Fibroblast of lung (primary cell): ENCODE results near the gene GNB5. TPM values are rescaled to one million over a fixed set of nuclear protein-coding genes. Genes with fewer than 3 reads are reported as not detected.
"Not testable (repeated sequence)": the region's sequence is repeated elsewhere in the genome, so short reads cannot be mapped to it uniquely, and the experiment has no call there.

Source experiments
- DNase-seq, 2 donors: peaks; one replicate each; pipeline versions ENCODE4 v3.0.0 to v3.0.0-alpha.2; 2010; ENCODE audit warnings: low read depth in 2 of 2
- H2AFZ ChIP-seq: 2 replicates; pipeline ENCODE4 v1.5.1; 2012; ENCODE audit warnings: low read length, control low read depth, inconsistent platforms
- H3K27ac ChIP-seq: 2 replicates; pipeline ENCODE4 v1.5.1; 2011; ENCODE audit warnings: low read length, control low read depth; ENCODE audit not compliant: insufficient read depth
- H3K27me3 ChIP-seq: 2 replicates; pipeline ENCODE4 v1.5.1; 2011; ENCODE audit warnings: mild to moderate bottlenecking, low read length; ENCODE audit not compliant: control insufficient read depth, insufficient read depth
- H3K36me3 ChIP-seq: 2 replicates; pipeline ENCODE4 v1.5.1; 2011; ENCODE audit warnings: low read length; ENCODE audit not compliant: control insufficient read depth, insufficient read depth
- H3K4me1 ChIP-seq: 2 replicates; pipeline ENCODE4 v1.5.1; 2011; ENCODE audit warnings: low read length; ENCODE audit not compliant: control insufficient read depth, insufficient read depth; ENCODE audit errors: extremely low read depth
- H3K4me2 ChIP-seq: 2 replicates; pipeline ENCODE4 v1.5.1; 2011; ENCODE audit warnings: low read length, control low read depth; ENCODE audit not compliant: insufficient read depth; ENCODE audit errors: extremely low read depth
- H3K4me3 ChIP-seq, 4 experiments: fragments of 200-600 bp in 1 of 4; sonication (generic) in 1 of 4; replicated peaks in 1 of 4; 2 replicates each; pipeline ENCODE4 v1.5.1; 2011 to 2016; ENCODE audit warnings: low read length in 4 of 4, low read depth in 3 of 4, mild to moderate bottlenecking in 3 of 4, control low read depth in 2 of 4, inconsistent platforms in 1 of 4, mixed read lengths in 1 of 4; ENCODE audit not compliant: insufficient read depth in 1 of 4; ENCODE audit errors: control extremely low read depth in 1 of 4
- H3K79me2 ChIP-seq: 2 replicates; pipeline ENCODE4 v1.5.1; 2012; ENCODE audit warnings: mild to moderate bottlenecking, low read length, inconsistent platforms; ENCODE audit not compliant: control insufficient read depth, insufficient read depth
- H3K9ac ChIP-seq: 2 replicates; pipeline ENCODE4 v1.5.1; 2011; ENCODE audit warnings: mild to moderate bottlenecking, low read length, control low read depth; ENCODE audit not compliant: insufficient read depth
- H3K9me3 ChIP-seq: 2 replicates; pipeline ENCODE4 v1.5.1; 2012; ENCODE audit warnings: low read depth, low read length; ENCODE audit not compliant: control insufficient read depth, insufficient read depth
- H4K20me1 ChIP-seq: 2 replicates; pipeline ENCODE4 v1.5.1; 2011; ENCODE audit warnings: low read length; ENCODE audit not compliant: control insufficient read depth, insufficient read depth; ENCODE audit errors: extremely low read depth
- CTCF ChIP-seq, 2 donors: IDR thresholded peaks in 1 of 2; conservative IDR thresholded peaks in 1 of 2; 1 replicate in 1 of 2; 2 replicates in 1 of 2; pipeline ENCODE4 v1.5.1; 2011 to 2012; ENCODE audit warnings: low read length in 2 of 2, control low read depth in 1 of 2, inconsistent platforms in 1 of 2, low read depth in 1 of 2, mild to moderate bottlenecking in 1 of 2
- EZH2 ChIP-seq: IDR thresholded peaks from 2 replicates; pipeline ENCODE4 v1.5.1; 2012; ENCODE audit warnings: low read length, control low read depth, mild to moderate bottlenecking; ENCODE audit errors: missing control alignments
- polyA plus RNA-seq, 2 donors: library from polyadenylated mRNA; depleted of rRNA in 1 of 2; stranded (reverse) in 1 of 2; unstranded in 1 of 2; fragments of >200 nt; gene quantifications; 2 replicates each; pipeline ENCODE4 v1.2.1, GENCODE V29; 2011 to 2012; ENCODE audit warnings: missing spikeins in 1 of 2
- total RNA-seq: library from RNA; depleted of rRNA; stranded (reverse); fragments of >200 nt; gene quantifications from 2 replicates; pipeline ENCODE4 v1.2.1, GENCODE V29; 2014

Gene GNB5
- total and polyA plus RNA-seq, 2 donors (not counting 1 experiment from before 2014, with no cell fraction given), result 44.0 to 52.2 TPM

GRCh38 chr15:52171386-52171785 lies 19.8 kb downstream of the GNB5 start:
- no peak for DNase-seq
- Histone ChIP-seq H3K79me2 (no peaks in the 10 kb centered on the region), H2AFZ (no peak overlapping the region), H3K4me3 (no peak overlapping the region), H3K9ac (no peak overlapping the region), H3K9me3 (no peaks in the 10 kb centered on the region), H3K27ac (no peak overlapping the region), H3K36me3 (no peaks in the 10 kb centered on the region), H3K27me3 (no peaks in the 10 kb centered on the region), H3K4me1 (no peaks in the 10 kb centered on the region), H4K20me1 (no peaks in the 10 kb centered on the region), H3K4me2 (no peak overlapping the region)
- no peak for TF ChIP-seq CTCF (conservative IDR thresholded peaks at IDR 0.05 in 1 of 2, IDR thresholded peaks at IDR 0.05 in 1 of 2; ENCODE audit: low read depth in 1 of 2, low read length in 2 of 2)
- TF ChIP-seq EZH2, result no peak

GRCh38 chr15:52170199-52170598 lies 21.0 kb downstream of the GNB5 start:
- H3K4me3 ChIP-seq, H4K20me1 ChIP-seq, H3K36me3 ChIP-seq, H3K79me2 ChIP-seq, H3K4me1 ChIP-seq, H3K4me2 ChIP-seq, H3K9ac ChIP-seq, H3K27ac ChIP-seq, H3K9me3 ChIP-seq, H3K27me3 ChIP-seq, H2AFZ ChIP-seq, DNase-seq: not testable (repeated sequence)

- not testable (repeated sequence) for H3K79me2 ChIP-seq, H3K9me3 ChIP-seq, DNase-seq
These were observed 25.6 kb downstream of the GNB5 start for GRCh38 chr15:52165494-52166131.

GRCh38 chr15:52164631-52165265 lies 26.4 kb downstream of the GNB5 start:
- H3K9me3 ChIP-seq, result no peaks in the 10 kb centered on the region
- no peak overlapping the region for H3K4me3 ChIP-seq
- TF ChIP-seq EZH2, result no peak
- no peak for TF ChIP-seq CTCF (conservative IDR thresholded peaks at IDR 0.05 in 1 of 2, IDR thresholded peaks at IDR 0.05 in 1 of 2; ENCODE audit: low read depth in 1 of 2, low read length in 2 of 2)
- H3K36me3 ChIP-seq, result peaks cover 3% of the 10 kb centered on the region
- no peak overlapping the region for H2AFZ ChIP-seq
- peak in 1 of 2 donors; percentile 61 for DNase-seq
- H3K27ac ChIP-seq, result no peak overlapping the region
- peaks cover 5% of the 10 kb centered on the region for H3K4me1 ChIP-seq
- no peaks in the 10 kb centered on the region for H3K79me2 ChIP-seq
- no peaks in the 10 kb centered on the region for H4K20me1 ChIP-seq
- no peaks in the 10 kb centered on the region for H3K27me3 ChIP-seq
- H3K4me2 ChIP-seq, result no peak overlapping the region
- no peak overlapping the region for H3K9ac ChIP-seq

More at GRCh38 chr15:52165494-52166131, 25.6 kb downstream of the GNB5 start:
- not testable (repeated sequence) for H2AFZ ChIP-seq, H3K9ac ChIP-seq, H4K20me1 ChIP-seq, H3K27me3 ChIP-seq, H3K4me3 ChIP-seq, H3K27ac ChIP-seq, H3K36me3 ChIP-seq, H3K4me2 ChIP-seq, H3K4me1 ChIP-seq
